Spleen (tissue), 11 donors: ENCODE measurements around the gene C20orf204. TPM values are rescaled to one million over a fixed set of nuclear protein-coding genes. Genes with fewer than 3 reads are reported as not detected.
A peak's percentile ranks its signal among the peaks of the same experiment; 100 is the strongest.

Experiments used
- DNase-seq: peaks from one replicate; pipeline ENCODE4 v3.0.0-alpha.2; 2020
- H3K27ac ChIP-seq, 8 donors: fragments of 200-600 bp; sonication (generic) in 7 of 8; 1 replicate in 4 of 8; 2 replicates in 4 of 8; pipeline versions ENCODE4 v1.5.0 to v1.8.0; 2016 to 2021; ENCODE audit warnings: inconsistent platforms in 4 of 8, mild to moderate bottlenecking in 4 of 8, moderate library complexity in 1 of 8
- H3K27me3 ChIP-seq, 7 donors: fragments of 200-600 bp; sonication (generic) in 6 of 7; replicated peaks in 1 of 7; 1 replicate in 4 of 7; 2 replicates in 3 of 7; pipeline versions ENCODE4 v1.5.0 to v1.8.0; 2016 to 2021; ENCODE audit warnings: inconsistent platforms in 3 of 7, mild to moderate bottlenecking in 1 of 7
- H3K36me3 ChIP-seq, 6 donors: fragments of 200-600 bp; sonication (generic) in 5 of 6; 1 replicate in 4 of 6; 2 replicates in 2 of 6; pipeline versions ENCODE4 v1.5.0 to v1.8.0; 2016 to 2021; ENCODE audit warnings: inconsistent platforms in 2 of 6
- H3K4me1 ChIP-seq, 6 donors: fragments of 200-600 bp; sonication (generic) in 5 of 6; 1 replicate in 3 of 6; 2 replicates in 3 of 6; pipeline versions ENCODE4 v1.5.0 to v1.8.0; 2016 to 2021; ENCODE audit warnings: inconsistent platforms in 3 of 6
- H3K4me3 ChIP-seq, 8 donors: fragments of 200-600 bp; sonication (generic) in 7 of 8; 1 replicate in 4 of 8; 2 replicates in 4 of 8; pipeline versions ENCODE4 v1.5.0 to v1.8.0; 2016 to 2021; ENCODE audit warnings: inconsistent platforms in 4 of 8, mild to moderate bottlenecking in 4 of 8, moderate library complexity in 2 of 8
- H3K9me3 ChIP-seq, 8 donors: fragments of 200-600 bp; sonication (generic) in 7 of 8; 1 replicate in 4 of 8; 2 replicates in 4 of 8; pipeline versions ENCODE4 v1.5.0 to v1.8.0; 2016 to 2021; ENCODE audit warnings: inconsistent platforms in 4 of 8
- CTCF ChIP-seq, 11 experiments: fragments of 200-600 bp in 7 of 11; fragments of 450-650 bp in 4 of 11; sonication (generic) in 4 of 11; IDR thresholded peaks in 8 of 11; conservative IDR thresholded peaks in 3 of 11; 1 replicate in 7 of 11; 2 replicates in 4 of 11; pipeline versions ENCODE4 v1.4.0 to v1.8.0; 2016 to 2021; ENCODE audit warnings: antibody characterized with exemption in 11 of 11, inconsistent platforms in 4 of 11, mild to moderate bottlenecking in 1 of 11
- POLR2A ChIP-seq, 3 donors: fragments of 450-650 bp; IDR thresholded peaks; one replicate each; pipeline ENCODE4 v1.5.1; 2017; ENCODE audit warnings: antibody characterized with exemption in 3 of 3, mild to moderate bottlenecking in 1 of 3
- POLR2AphosphoS5 ChIP-seq, 3 donors: sonication (generic); formaldehyde crosslinking; IDR thresholded peaks; one replicate each; pipeline ENCODE4 v1.5.1; 2017; ENCODE audit warnings: antibody characterized with exemption in 3 of 3
- WGBS, 5 donors: extraction: QIAGEN DNeasy Blood & Tissue Kit in 3 of 5; methylation state at CpG; one replicate each; pipeline versions ENCODE4 v1.1.5 to v1.1.7; 2013 to 2018; 5-methylcytosine and 5-hydroxymethylcytosine counted together
- intact Hi-C: fragments of 100-400 bp; cut with DNase I; formaldehyde crosslinking; loops from one replicate; pipeline ENCODE4 v1.15.0; 2023; ENCODE audit warnings: low total_unique reads
- polyA plus RNA-seq, 3 donors: library from polyadenylated mRNA; stranded (reverse); fragments of 200-250 nt; gene quantifications; one replicate each; pipeline ENCODE4 v1.2.1, GENCODE V29; 2013
- total RNA-seq, 7 donors: library from RNA; depleted of rRNA in 3 of 7; stranded (reverse); fragments of >200 nt in 3 of 7; fragmentation: NEBNext Ultra II Directional in 4 of 7; extraction: Animal tissue kit (Norgen Biotek cat#: 25700) in 4 of 7; gene quantifications; one replicate each; pipeline versions ENCODE4 v1.1.0 to v1.2.1, GENCODE V29; 2016 to 2021
- donor health status: healthy with polysubstance abuse.
- donor health status: DM: no; HTN: no; CAD: no; lungs with moderate emphysema.
- donor health status: DM: no; HTN: no; CAD: no.
- donor health status: Bipolar disorder and iron deficiency.
- donor health status: healthy.
- donor health status: DM: no; HTN: no; CAD: no.
- donor health status: DM: yes; HTN: yes; CAD: no.

The C20orf204 gene
- total and polyA plus RNA-seq, 10 donors, result 0.85 to 3.9 (median 1.9) TPM

GRCh38 chr20:64056639-64056888 lies 20.6 kb downstream of the C20orf204 start:
- H3K36me3 ChIP-seq, result no peaks in the 10 kb centered on the region
- peak overlapping the region in 1 of 8 donors; percentile 57 for H3K4me3 ChIP-seq
- peaks cover 0 to 58% (median 0%) of the 10 kb centered on the region in 7 donors for H3K27me3 ChIP-seq
- peak overlapping the region; percentile 67 to 91 (median 85) for H3K27ac ChIP-seq
- no peaks in the 10 kb centered on the region for H3K9me3 ChIP-seq
- intact Hi-C loops, result no loop called here
- peak in 2 of 3 donors; percentile 3 to 13 for TF ChIP-seq POLR2AphosphoS5 (IDR thresholded peaks at IDR 0.05)
- no peak for TF ChIP-seq POLR2A (IDR thresholded peaks at IDR 0.05)
- no peak for DNase-seq
- WGBS, 5 donors, result 31 to 48% (median 37%) methylated on average over 6 to 7 of the region's 7 CpGs
- H3K4me1 ChIP-seq, result peaks cover 12 to 73% (median 64%) of the 10 kb centered on the region in 6 donors

GRCh38 chr20:64056889-64057627 lies 21.1 kb downstream of the C20orf204 start:
- Histone ChIP-seq H3K4me3 (peak overlapping the region in 6 of 8 donors; percentile 8 to 57 (median 25)), H3K27me3 (peaks cover 0 to 53% (median 0%) of the 10 kb centered on the region in 7 donors), H3K4me1 (peaks cover 12 to 70% (median 60%) of the 10 kb centered on the region in 6 donors), H3K36me3 (no peaks in the 10 kb centered on the region), H3K9me3 (no peaks in the 10 kb centered on the region), H3K27ac (peak overlapping the region; percentile 67 to 91 (median 85))
- no peak for TF ChIP-seq POLR2A (IDR thresholded peaks at IDR 0.05)
- peak in 2 of 3 donors; percentile 50 to 51 for TF ChIP-seq POLR2AphosphoS5 (IDR thresholded peaks at IDR 0.05)
- intact Hi-C loops, result no loop called here
- DNase-seq, result peak; percentile 83
- WGBS, 5 donors, result 45 to 58% (median 55%) methylated on average over 23 to 39 of the region's 39 CpGs

- Histone ChIP-seq H3K4me3 (peak overlapping the region in 6 of 8 donors; percentile 8 to 57 (median 25)), H3K27me3 (peaks cover 0 to 45% (median 0%) of the 10 kb centered on the region in 7 donors), H3K9me3 (no peaks in the 10 kb centered on the region), H3K27ac (peak overlapping the region; percentile 67 to 91 (median 85)), H3K4me1 (peaks cover 12 to 70% (median 63%) of the 10 kb centered on the region in 6 donors), H3K36me3 (no peaks in the 10 kb centered on the region)
- intact Hi-C loops, result no loop called here
- peak; percentile 95 for DNase-seq
- peak; percentile 32 to 38 (median 37) for TF ChIP-seq POLR2AphosphoS5 (IDR thresholded peaks at IDR 0.05)
- TF ChIP-seq POLR2A (IDR thresholded peaks at IDR 0.05), result no peak
- peak; percentile 72 to 96 (median 90) for TF ChIP-seq CTCF (IDR thresholded peaks at IDR 0.05 in 8 of 11, conservative IDR thresholded peaks at IDR 0.05 in 3 of 11)
- WGBS, 5 donors, result 33 to 58% (median 39%) methylated on average over 17 to 33 of the region's 33 CpGs
Measured at GRCh38 chr20:64057628-64058498, 21.9 kb downstream of the C20orf204 start.

- 65 to 84% (median 74%) methylated on average over 12 of the region's 12 CpGs for WGBS, 5 donors
- Histone ChIP-seq H3K4me3 (peak overlapping the region in 1 of 8 donors; percentile 57), H3K27ac (peak overlapping the region in 4 of 8 donors; percentile 83 to 91 (median 87)), H3K4me1 (peaks cover 12 to 68% (median 61%) of the 10 kb centered on the region in 6 donors), H3K9me3 (no peaks in the 10 kb centered on the region), H3K27me3 (peaks cover 0 to 38% (median 0%) of the 10 kb centered on the region in 7 donors), H3K36me3 (no peaks in the 10 kb centered on the region)
- intact Hi-C loops, result no loop called here
- no peak for DNase-seq
- no peak for TF ChIP-seq CTCF (IDR thresholded peaks at IDR 0.05 in 8 of 11, conservative IDR thresholded peaks at IDR 0.05 in 3 of 11)
- TF ChIP-seq POLR2A (IDR thresholded peaks at IDR 0.05), result no peak
- no peak for TF ChIP-seq POLR2AphosphoS5 (IDR thresholded peaks at IDR 0.05)
Measured at GRCh38 chr20:64058536-64058935, 22.6 kb downstream of the C20orf204 start.
